Activated CD4-positive, CD25-positive, alpha-beta regulatory T cell treated with anti-CD3 and anti-CD28 coated beads, Interleukin-2, amount 50 U/mL, for 72 hours (primary cell): ENCODE measurements around the gene KIF2A.

Experiments
- DNase-seq: peaks from one replicate; pipeline ENCODE4 v3.0.0; 2021

Gene KIF2A

DNA sequence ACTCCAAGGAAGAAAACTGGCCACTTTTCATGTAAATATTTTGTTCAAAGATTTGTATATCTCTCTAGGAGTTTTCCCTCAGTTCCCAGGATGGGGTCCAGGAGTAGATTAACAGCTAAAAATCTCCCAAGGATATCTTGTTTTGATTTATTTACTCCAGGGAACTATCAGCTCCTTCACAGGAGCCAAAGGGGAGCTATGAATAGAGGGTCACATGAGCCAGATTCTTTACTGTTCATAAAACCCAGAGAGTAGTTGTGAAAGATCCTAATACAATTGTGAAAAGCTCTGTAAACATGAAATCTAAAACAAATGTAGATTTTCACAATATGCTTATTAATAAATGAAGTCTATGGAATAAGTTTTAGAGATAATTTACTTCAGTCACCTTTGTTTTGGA is 80.8 kb downstream of the KIF2A start:
- no peak for DNase-seq

DNA sequence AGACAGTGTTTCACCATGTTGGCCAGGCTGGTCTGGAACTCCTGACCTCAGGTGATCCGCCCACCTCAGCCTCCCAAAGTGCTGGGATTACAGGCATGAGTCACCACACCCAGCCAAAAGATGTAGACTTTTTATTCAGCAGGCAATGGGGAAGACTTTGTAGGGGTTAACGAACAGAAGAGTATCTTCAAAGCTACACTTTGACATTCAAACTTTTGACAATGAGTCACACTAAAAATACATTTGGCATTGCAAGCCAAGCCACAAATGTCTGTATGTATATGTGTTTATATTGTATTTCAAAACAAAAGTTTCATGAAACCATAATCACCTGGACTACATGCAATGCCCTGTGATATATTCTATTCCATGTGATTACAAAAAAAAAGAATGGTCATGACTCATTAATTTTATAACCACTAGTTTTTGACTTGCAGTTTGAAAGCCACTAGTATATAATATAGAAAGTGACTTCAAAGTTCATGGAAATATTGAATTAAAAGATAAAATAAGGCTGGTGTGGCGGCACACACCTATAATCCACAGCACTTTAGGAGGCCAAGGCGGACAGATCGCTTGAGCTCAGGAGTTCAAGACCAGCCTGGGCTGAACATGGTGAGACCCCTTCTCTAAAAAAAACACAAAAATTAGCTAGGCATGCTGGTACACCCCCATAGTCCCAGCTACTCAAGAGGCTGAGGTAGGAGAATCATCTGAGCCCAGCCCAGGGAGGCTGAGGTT is 89.4 kb downstream of the KIF2A start:
- DNase-seq: no peak

DNA sequence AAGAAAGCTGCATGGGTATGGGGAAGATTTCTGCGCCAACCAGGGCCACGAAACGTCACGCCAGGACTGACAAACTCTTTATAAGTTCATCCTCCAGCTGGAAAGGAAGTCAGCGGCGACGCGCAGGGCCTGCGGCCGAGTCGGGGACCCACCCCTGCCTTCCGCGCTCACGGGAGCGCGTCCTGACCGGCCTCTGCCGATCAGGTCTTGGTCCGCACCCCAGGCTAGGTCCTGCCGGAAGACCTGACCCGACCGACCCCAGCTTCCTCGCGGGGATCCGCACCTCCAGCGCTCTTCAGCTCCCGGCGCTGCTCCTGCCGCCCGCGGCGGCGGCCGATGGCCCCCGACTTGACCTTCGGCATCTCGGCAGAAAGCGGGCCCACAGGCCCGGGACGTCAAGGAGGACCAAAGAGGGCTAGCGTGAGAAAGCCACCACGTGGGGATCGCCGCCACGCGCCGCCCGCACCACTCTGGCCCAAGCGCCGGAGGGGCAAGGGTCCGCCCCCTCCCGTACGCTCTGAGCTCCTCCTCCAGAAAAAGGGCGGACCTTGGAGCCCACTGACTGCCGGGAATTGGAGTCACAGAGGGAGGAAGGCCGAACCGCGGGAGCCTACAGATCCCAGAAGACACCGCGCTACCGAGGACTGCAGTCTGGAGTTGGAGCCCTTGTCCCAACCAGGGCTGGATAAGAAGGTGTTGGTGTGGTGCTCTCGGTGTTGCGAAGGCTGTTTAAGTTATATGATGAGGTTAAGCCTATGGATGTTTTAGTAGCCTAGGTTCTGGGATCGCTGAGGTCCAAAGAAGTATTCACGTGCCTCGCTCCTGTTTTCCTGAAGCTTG is 97.6 kb downstream of the KIF2A start, which contains the start of gene DIMT1:
DIMT1 (minus strand) TSS at position 495 of the 840 bp plus-strand sequence; CDS start at position 362, 133 bp downstream.
- DNase-seq: peak; percentile 89

DNA sequence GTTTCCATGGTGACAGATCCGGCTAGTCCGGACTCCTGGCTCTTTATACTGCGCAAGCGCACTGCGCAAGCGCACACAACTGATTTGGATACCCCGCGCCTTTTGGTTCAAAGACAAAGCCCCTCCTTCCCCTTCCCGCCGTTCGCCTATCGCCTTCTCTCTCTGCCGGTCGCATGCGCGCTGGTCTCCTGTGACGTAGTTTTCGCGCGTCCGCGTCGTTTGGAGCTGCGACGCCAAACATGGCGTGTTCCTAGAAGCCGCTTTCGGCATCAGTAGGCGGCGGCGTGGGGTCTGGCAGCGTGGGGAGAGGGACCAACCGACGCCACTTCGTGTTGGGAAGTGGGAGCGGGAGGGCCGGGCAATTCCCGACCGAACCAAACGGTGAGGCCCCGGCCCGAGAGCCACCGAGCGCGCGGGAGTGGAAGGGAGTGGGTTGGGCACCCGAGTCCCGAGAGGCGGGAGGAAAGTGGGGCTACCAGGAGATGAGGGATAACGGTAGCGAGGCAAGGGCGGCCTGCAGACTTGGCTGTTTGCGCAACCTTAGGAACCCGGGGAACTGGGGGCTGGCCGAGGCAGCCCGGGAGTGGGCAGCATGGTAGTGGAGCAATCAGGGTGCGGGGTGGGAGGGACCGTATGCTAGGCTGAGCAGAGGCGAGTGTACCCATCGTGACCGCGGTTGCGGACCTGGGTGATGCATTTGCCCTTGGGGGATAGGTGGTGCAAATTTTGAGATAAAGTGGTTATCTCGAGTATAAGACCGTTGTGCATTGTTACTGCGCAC is 106.7 kb downstream of the KIF2A start, which contains the start of gene IPO11:
IPO11 (plus strand) TSS at position 215 of the 781 bp plus-strand sequence. CDS start 24,517 bp downstream, outside the sequence.
- DNase-seq: peak; percentile 98

DNA sequence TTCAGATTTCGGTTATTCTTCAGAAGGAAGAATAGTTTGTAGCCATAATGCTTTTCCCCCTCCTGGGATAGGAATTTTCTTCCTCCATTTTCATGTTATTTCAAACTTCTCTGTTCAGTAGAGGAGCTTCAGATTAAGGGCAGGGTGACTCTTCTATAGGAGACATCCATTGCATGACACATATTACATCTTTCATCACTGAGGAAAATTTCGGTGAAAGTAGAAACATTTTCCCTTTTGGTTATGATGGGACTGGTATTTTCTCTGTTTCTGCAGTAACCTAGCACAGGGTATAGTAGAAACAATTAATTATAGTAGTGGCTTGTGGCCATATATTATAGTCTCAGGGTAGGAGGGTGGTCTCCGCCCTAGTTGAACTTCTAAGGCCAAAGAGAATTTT is 107.7 kb downstream of the KIF2A start:
- no peak for DNase-seq

DNA sequence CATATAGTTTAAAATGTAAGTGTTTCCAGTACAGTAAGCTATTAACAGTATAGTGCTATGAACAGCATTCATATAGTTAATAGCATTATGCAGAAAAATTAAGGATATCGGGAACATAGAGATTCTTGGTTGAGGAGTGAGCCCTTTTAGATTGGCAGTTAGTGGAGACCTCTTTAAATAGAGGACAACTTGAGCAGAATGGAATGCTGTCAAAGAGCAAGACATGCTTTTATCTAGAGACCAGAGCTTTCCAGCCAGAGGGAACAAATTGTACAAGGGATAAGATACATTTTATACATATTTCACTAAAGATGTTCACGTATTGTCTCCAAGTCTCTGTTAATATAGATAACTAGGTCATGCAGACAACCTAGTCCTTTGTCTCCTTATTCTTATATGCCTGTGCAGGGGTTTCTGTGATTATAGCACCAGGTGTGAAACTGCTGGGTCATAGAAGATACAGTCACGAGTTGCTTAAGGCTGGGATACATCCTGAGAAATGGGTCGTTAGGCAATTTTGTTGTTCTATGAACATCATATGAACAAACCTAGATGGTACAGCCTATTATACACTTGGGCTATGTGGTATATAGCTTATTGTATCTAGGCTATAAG is 112.6 kb downstream of the KIF2A start:
- no peak for DNase-seq

DNA sequence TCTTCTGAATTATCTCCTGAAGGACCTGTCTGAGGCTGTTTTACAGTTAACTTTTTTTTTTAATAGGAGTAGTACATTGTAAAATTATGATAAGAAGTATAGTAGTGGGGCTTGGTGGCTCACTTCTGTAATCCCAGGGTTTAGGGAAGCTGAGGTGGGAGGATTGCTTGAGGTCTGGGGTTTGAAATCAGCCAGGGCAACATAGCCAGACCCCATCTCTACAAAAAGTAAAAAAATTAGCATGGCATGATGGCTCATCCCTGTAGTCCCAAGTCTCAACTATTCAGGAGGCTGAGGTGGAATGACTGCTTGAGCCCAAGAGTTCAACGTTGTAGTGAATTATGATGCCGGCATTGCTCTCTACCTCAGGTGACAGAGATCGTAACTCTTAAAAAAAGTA is 113.6 kb downstream of the KIF2A start:
- DNase-seq: no peak

DNA sequence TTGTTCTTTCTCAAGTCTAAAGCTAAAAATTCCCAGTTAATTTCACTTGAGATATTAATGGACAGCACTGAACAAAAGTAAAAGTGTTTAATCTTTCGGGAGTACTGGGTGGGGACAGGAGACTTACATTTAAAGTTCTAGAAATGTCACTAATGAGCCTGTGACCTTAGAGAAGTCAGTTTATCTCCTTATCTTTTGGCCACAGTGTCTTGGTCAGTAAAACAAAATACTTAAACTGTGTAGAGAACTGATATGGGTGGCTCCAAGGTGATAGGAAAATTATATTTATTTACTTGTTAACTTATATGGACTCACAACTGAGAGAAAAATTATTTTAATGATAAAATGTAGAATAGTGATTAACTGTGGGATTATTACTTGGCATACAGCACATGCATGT is 115.4 kb downstream of the KIF2A start:
- DNase-seq: no peak

DNA sequence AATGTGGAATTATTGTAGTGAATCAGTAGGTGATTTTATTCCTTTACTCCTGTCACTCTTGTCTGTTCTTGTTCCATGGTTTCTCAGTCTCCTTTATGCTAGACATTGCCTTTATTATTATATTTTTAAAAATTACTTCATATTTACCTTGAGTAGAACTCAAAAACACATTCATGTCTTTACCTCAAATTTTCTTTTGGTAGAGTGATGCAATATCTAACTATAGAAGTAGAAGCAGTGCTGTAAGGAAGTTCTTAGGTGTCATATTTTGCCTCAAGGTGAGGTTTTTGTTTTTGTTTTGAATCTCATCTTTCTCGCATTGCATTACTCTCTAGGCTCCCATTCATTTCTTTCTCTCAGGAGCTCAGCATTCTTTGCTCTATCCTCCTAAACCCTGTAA is 118.8 kb downstream of the KIF2A start:
- DNase-seq: no peak

DNA sequence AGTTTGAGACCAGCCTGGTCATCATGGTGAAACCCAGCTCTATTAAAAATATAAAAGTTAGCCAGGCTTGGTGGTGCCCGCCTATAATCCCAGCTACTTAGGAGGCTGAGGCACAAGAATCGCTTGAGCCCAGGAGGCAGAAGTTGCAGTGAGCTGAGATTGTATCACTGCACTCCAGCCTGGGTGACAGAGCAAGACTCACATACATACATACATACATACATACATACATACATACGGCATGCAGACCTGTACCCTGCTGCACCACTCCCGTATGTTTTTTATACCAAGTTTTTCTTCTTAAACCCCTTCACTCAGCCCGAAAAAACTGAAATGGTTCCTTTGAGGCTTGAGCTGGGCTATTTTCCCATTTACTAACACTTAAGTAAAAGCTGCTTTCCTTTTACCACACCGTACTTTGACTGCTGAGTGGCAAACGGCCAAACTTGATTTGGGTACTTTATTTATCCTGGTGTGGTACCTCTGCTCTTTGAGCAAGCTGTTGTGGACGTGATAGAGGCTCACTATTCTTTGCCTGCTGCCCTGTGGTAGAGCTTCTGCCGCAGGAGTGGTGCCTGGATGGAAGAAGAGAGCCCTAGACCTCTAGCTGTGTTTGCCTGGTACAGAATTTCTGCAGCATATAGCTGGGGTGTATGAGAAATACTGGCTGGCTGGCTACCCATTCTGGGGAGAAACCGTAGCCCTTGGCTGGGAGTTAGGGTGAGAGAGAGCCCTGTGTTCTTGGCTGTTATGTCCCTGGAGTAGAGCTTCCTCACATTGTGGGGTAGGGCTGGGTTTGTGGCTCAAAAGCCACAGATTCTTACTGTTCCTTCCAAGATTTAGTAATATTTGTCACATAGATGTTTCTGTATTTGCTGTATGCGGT is 126.0 kb downstream of the KIF2A start:
- no peak for DNase-seq

DNA sequence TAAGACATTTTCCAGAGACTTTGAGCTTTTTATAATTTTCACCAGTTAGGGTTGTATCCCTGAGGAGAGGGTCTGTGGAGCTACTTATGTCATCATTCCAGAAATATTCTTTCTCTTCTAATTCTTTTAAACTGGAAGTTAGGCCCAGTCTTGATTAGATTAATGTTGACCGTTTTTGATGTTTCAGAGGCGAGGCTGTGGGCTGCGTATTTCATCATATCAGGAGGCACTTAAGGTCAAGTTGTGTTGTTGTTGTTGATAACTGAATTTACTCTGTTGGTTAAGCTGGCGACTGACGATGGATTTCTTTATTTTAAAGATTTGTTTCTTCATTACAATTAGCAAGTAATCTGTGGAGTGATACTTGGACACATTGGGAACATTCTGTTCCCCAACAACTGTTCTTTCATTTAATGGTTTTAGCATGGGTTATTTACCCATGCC is 126.6 kb downstream of the KIF2A start:
- no peak for DNase-seq
